Activated T-helper 17 cell treated with anti-CD3 and anti-CD28 coated beads, Interleukin-2, amount 50 U/mL, for 72 hours (primary cell): Measurements from ENCODE around the gene KDM7A. TPM values are rescaled to one million over a fixed set of nuclear protein-coding genes. Genes with fewer than 3 reads are reported as not detected.
"Not testable (repeated sequence)": the region's sequence is repeated elsewhere in the genome, so short reads cannot be mapped to it uniquely, and the experiment has no call there.

Source experiments
- ATAC-seq: fragments of 150-1000 bp; cut with Tn5 transposase; replicated peaks from 2 replicates; pipeline ENCODE4 v1.10.0; 2021; ENCODE audit warnings: mild to moderate bottlenecking, moderate library complexity
- H3K27ac Mint-ChIP-seq: one replicate; pipeline ENCODE4 v1.8.0; 2022; ENCODE audit warnings: mixed read lengths
- H3K27me3 Mint-ChIP-seq: one replicate; pipeline ENCODE4 v1.8.0; 2022; ENCODE audit warnings: mixed read lengths
- H3K36me3 Mint-ChIP-seq: one replicate; pipeline ENCODE4 v1.8.0; 2022; ENCODE audit warnings: low read depth, mild to moderate bottlenecking, mixed read lengths
- H3K4me1 Mint-ChIP-seq: one replicate; pipeline ENCODE4 v1.8.0; 2022; ENCODE audit warnings: mixed read lengths
- H3K4me3 Mint-ChIP-seq: one replicate; pipeline ENCODE4 v1.8.0; 2022; ENCODE audit warnings: mild to moderate bottlenecking, mixed read lengths
- H3K9me3 Mint-ChIP-seq: one replicate; pipeline ENCODE4 v1.8.0; 2022; ENCODE audit warnings: mixed read lengths
- total RNA-seq, 2 donors: library from RNA; stranded (reverse); gene quantifications; one replicate each; pipeline ENCODE4 v1.2.3, GENCODE V29; 2022

KDM7A gene
- total RNA-seq, 2 donors from 2014 or later, result 31.1 to 48.7 TPM

GRCh38 chr7:140192176-140192575, 15.4 kb upstream of the KDM7A start:
- H3K9me3 Mint-ChIP-seq, result peaks cover 8% of the 10 kb centered on the region
- no peak for ATAC-seq
- H3K4me1 Mint-ChIP-seq, result peaks cover 16% of the 10 kb centered on the region
- no peak overlapping the region for H3K4me3 Mint-ChIP-seq
- H3K27me3 Mint-ChIP-seq, result no peaks in the 10 kb centered on the region
- no peaks in the 10 kb centered on the region for H3K36me3 Mint-ChIP-seq
- H3K27ac Mint-ChIP-seq, result no peak overlapping the region

DNA sequence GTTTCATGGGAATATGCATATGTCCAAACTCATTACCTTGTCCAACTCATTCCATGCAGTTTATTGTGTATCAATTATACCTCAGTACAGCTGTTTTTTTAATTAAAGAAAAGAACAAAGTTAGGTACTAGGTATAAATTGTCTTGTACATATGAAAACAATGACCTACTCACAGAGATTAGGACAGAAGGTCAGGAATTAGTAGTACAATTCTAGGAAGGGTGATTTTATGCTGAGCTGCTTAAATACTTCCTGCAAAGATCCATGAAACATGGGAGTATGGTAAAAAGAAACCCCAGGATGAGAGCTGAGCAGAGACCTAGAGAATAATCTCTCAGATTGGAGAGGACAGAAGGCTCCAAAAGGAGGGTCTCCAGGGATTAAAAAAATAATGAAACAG, 13.8 kb upstream of the KDM7A start:
- Mint-ChIP-seq H3K27me3 (no peaks in the 10 kb centered on the region), H3K9me3 (no peaks in the 10 kb centered on the region), H3K4me1 (peaks cover under 1% of the 10 kb centered on the region), H3K27ac (no peak overlapping the region), H3K4me3 (no peak overlapping the region), H3K36me3 (no peaks in the 10 kb centered on the region)
- ATAC-seq, result no peak

DNA sequence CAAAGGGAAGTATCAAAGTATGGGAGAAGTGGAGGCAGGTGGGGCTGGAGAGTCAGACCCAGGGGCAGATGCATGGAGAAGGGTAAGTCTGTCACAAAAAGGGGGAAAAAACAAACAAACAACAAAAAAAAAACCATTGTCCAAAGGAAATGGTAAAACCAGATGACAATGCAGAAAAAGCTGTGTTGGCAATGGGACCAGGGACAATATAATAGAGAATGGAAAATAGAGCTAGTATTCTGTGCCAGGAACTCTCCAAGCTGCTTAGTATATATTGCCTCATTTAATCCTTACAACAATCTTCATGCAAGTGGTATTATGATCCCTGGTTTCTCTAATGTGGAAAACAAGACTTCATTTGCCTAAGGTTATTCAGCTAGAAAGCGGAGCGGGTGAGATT, 13.1 kb upstream of the KDM7A start:
- no peak overlapping the region for H3K4me3 Mint-ChIP-seq
- no peaks in the 10 kb centered on the region for H3K36me3 Mint-ChIP-seq
- H3K27ac Mint-ChIP-seq, result no peak overlapping the region
- H3K9me3 Mint-ChIP-seq, result no peaks in the 10 kb centered on the region
- no peaks in the 10 kb centered on the region for H3K27me3 Mint-ChIP-seq
- ATAC-seq, result no peak
- H3K4me1 Mint-ChIP-seq, result no peaks in the 10 kb centered on the region

- peaks cover 6% of the 10 kb centered on the region for H3K36me3 Mint-ChIP-seq
- no peak overlapping the region for H3K4me3 Mint-ChIP-seq
- H3K4me1 Mint-ChIP-seq, result peaks cover 8% of the 10 kb centered on the region
- H3K27ac Mint-ChIP-seq, result no peak overlapping the region
- ATAC-seq, result no peak
- peaks cover 10% of the 10 kb centered on the region for H3K27me3 Mint-ChIP-seq
- H3K9me3 Mint-ChIP-seq, result no peaks in the 10 kb centered on the region
These were observed 6.1 kb upstream of the KDM7A start for GRCh38 chr7:140182917-140183316.

GRCh38 chr7:140179339-140179738, 2.6 kb upstream of the KDM7A start:
- H3K27ac Mint-ChIP-seq, result no peak overlapping the region
- no peak for ATAC-seq
- peaks cover 24% of the 10 kb centered on the region for H3K36me3 Mint-ChIP-seq
- peaks cover 10% of the 10 kb centered on the region for H3K27me3 Mint-ChIP-seq
- peaks cover 15% of the 10 kb centered on the region for H3K4me1 Mint-ChIP-seq
- peak overlapping the region; percentile 99 for H3K4me3 Mint-ChIP-seq
- no peaks in the 10 kb centered on the region for H3K9me3 Mint-ChIP-seq

GRCh38 chr7:140176122-140176701, 571 bp downstream of the KDM7A start:
- peaks cover 36% of the 10 kb centered on the region for H3K36me3 Mint-ChIP-seq
- H3K4me1 Mint-ChIP-seq, result peaks cover 24% of the 10 kb centered on the region
- H3K27ac Mint-ChIP-seq, result peak overlapping the region; percentile 64
- no peaks in the 10 kb centered on the region for H3K27me3 Mint-ChIP-seq
- no peak for ATAC-seq
- peak overlapping the region; percentile 64 for H3K4me3 Mint-ChIP-seq
- no peaks in the 10 kb centered on the region for H3K9me3 Mint-ChIP-seq

GRCh38 chr7:140175221-140176121, 1.3 kb downstream of the KDM7A start:
- ATAC-seq, result peak; percentile 73
- peaks cover 30% of the 10 kb centered on the region for H3K4me1 Mint-ChIP-seq
- H3K27me3 Mint-ChIP-seq, result no peaks in the 10 kb centered on the region
- H3K36me3 Mint-ChIP-seq, result peaks cover 40% of the 10 kb centered on the region
- H3K9me3 Mint-ChIP-seq, result no peaks in the 10 kb centered on the region
- peak overlapping the region; percentile 64 for H3K27ac Mint-ChIP-seq
- H3K4me3 Mint-ChIP-seq, result peak overlapping the region; percentile 64

DNA sequence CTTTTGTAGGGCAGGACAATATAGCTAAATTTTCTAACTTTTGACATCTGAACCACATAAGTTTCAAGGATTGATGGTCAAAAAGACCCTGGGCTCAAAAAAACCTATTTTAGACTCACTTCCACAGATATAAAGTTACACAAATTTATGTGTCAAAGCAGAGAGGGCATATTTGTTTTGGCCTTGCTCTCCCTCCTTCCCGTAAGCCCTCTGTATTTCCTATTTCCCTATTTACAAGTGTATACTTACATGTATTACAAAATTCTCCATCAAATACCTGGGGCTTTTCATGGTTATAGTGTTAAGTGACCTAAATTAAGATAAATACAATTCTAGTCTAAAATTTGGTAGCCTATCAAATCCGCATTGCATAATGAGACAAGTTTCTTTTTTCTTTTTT, 2.6 kb downstream of the KDM7A start:
- peaks cover 33% of the 10 kb centered on the region for H3K4me1 Mint-ChIP-seq

GRCh38 chr7:140170375-140170774, 6.4 kb downstream of the KDM7A start:
- Mint-ChIP-seq H3K27me3 (no peaks in the 10 kb centered on the region), H3K27ac (no peak overlapping the region), H3K4me1 (peaks cover 34% of the 10 kb centered on the region), H3K9me3 (no peaks in the 10 kb centered on the region), H3K36me3 (peaks cover 23% of the 10 kb centered on the region), H3K4me3 (peak overlapping the region; percentile 32)
- ATAC-seq, result no peak

More for the DNA sequence above, 2.6 kb downstream of the KDM7A start:
- Mint-ChIP-seq H3K36me3 (peaks cover 40% of the 10 kb centered on the region), H3K4me3 (peak overlapping the region; percentile 64), H3K27me3 (no peaks in the 10 kb centered on the region), H3K9me3 (no peaks in the 10 kb centered on the region), H3K27ac (no peak overlapping the region)
- no peak for ATAC-seq

DNA sequence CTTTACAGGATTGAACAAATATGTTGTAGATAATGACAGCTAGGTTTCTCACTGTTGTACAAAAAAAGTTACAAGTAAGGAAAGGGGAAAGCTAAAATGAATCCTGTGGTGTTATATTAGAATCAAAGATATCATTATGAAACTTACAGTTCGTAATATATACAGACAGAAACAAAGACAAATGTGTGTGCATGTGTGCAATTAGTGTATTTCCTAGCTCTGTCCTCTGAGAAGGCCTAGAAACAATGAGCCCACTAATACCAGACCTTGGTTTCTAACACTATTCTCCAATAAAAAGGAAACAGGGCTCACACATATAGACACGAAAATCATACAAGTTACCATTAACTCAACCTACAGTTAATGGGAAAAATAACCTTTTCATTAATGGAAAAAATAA, 8.0 kb downstream of the KDM7A start:
- Mint-ChIP-seq H3K36me3 (peaks cover 16% of the 10 kb centered on the region), H3K9me3 (no peaks in the 10 kb centered on the region), H3K27ac (peak overlapping the region; percentile 22), H3K4me3 (peak overlapping the region; percentile 23), H3K4me1 (peaks cover 43% of the 10 kb centered on the region), H3K27me3 (no peaks in the 10 kb centered on the region)
- ATAC-seq, result peak; percentile 54

- Mint-ChIP-seq H3K27ac (peak overlapping the region; percentile 30), H3K9me3 (no peaks in the 10 kb centered on the region), H3K4me3 (peak overlapping the region; percentile 69), H3K27me3 (no peaks in the 10 kb centered on the region), H3K36me3 (peaks cover 9% of the 10 kb centered on the region), H3K4me1 (peaks cover 38% of the 10 kb centered on the region)
- ATAC-seq, result peak; percentile 82
These were observed 11.4 kb downstream of the KDM7A start for GRCh38 chr7:140165422-140165821.

DNA sequence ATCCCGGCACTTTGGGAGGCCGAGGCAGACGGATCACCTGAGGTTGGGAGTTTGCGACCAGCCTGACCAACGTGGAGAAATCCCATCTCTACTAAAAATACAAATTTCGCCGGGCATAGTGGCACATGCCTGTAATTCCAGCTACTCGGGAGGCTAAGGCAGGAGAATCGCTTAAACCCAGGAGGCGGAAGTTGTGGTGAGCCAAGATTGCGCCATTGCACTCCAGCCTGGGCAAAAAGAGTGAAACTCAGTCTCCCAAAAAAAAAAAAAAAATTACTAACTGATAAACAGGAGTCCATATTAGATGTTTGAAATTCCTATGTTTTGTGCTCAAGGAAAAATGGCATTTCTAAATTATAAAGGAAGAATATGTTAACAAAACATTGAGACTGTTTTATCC, 14.7 kb downstream of the KDM7A start:
- not testable (repeated sequence) for H3K9me3 Mint-ChIP-seq, H3K27ac Mint-ChIP-seq, H3K27me3 Mint-ChIP-seq, ATAC-seq, H3K4me3 Mint-ChIP-seq
- peaks cover 43% of the 10 kb centered on the region for H3K4me1 Mint-ChIP-seq
- H3K36me3 Mint-ChIP-seq, result peaks cover 38% of the 10 kb centered on the region

DNA sequence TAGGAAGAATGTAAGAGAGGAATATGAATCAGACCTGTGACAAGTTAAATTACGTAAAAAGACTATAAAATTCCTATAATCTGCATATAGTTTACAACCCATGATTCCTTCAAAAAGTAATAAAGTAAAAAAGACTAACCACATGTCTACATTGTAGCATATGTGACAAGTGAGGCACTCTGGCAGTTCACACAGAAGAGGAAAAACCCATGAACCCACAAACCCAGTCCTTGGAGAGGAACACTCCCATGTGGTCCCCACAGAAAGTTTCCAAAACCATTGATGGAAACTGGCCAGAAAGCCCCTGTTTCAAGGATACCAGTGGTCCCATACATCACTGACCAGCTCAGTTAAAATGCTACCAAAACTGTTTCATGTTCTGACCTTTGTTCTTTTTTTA, 15.7 kb downstream of the KDM7A start:
- H3K36me3 Mint-ChIP-seq, result peaks cover 46% of the 10 kb centered on the region
- H3K9me3 Mint-ChIP-seq, result no peaks in the 10 kb centered on the region
- H3K4me1 Mint-ChIP-seq, result peaks cover 44% of the 10 kb centered on the region
- peak; percentile 72 for ATAC-seq
- H3K4me3 Mint-ChIP-seq, result peak overlapping the region; percentile 54
- no peaks in the 10 kb centered on the region for H3K27me3 Mint-ChIP-seq
- peak overlapping the region; percentile 61 for H3K27ac Mint-ChIP-seq

GRCh38 chr7:140160308-140160707, 16.5 kb downstream of the KDM7A start:
- H3K27me3 Mint-ChIP-seq, result no peaks in the 10 kb centered on the region
- peak overlapping the region; percentile 54 for H3K4me3 Mint-ChIP-seq
- peaks cover 53% of the 10 kb centered on the region for H3K36me3 Mint-ChIP-seq
- peak overlapping the region; percentile 61 for H3K27ac Mint-ChIP-seq
- peaks cover 37% of the 10 kb centered on the region for H3K4me1 Mint-ChIP-seq
- H3K9me3 Mint-ChIP-seq, result no peaks in the 10 kb centered on the region
- ATAC-seq, result no peak

DNA sequence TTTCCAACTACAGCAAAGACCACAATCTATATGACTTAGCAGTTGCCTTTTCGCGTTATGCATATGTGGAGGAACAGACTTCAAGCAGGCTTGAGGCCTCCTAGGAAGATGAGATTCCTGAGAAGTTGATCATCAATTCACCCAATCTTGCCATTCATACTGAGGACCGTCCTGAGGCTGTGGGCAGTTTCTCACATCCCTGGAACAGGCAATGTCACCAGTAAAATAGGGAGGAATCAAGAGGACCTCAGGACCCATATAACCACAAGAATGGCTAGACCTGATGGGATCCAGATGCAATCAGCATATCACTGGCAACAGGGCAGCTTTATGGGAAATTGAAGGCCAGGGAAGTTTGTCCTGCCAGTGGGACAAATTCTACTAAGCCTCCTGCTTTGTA, 17.3 kb downstream of the KDM7A start:
- no peaks in the 10 kb centered on the region for H3K9me3 Mint-ChIP-seq
- no peaks in the 10 kb centered on the region for H3K27me3 Mint-ChIP-seq
- ATAC-seq, result no peak
- peaks cover 33% of the 10 kb centered on the region for H3K4me1 Mint-ChIP-seq
- peaks cover 55% of the 10 kb centered on the region for H3K36me3 Mint-ChIP-seq
- H3K27ac Mint-ChIP-seq, result no peak overlapping the region
- H3K4me3 Mint-ChIP-seq, result no peak overlapping the region
